Heart left ventricle (tissue), 13 donors: Measurements from ENCODE around the gene VAMP1.

Experiments used
- CTCF ChIP-seq, 12 donors: fragments of 200-600 bp; sonication (generic) in 4 of 12; IDR thresholded peaks; one replicate each; pipeline versions ENCODE4 v1.5.0 to v1.8.0; 2018 to 2022; ENCODE audit warnings: antibody characterized with exemption in 12 of 12, mild to moderate bottlenecking in 5 of 12
- POLR2A ChIP-seq, 2 donors: fragments of 450-650 bp; IDR thresholded peaks; one replicate each; pipeline ENCODE4 v1.6.1; 2017; ENCODE audit warnings: antibody characterized with exemption in 2 of 2, mild to moderate bottlenecking in 2 of 2, moderate library complexity in 2 of 2
- donor health status: ischemic (EF 13 %, LVEDD 7.1; RV severe dilation, severe dysfunction).
- donor health status: DM: no; HTN: yes; CAD: no.
- donor health status: DM: no; HTN: no; CAD: no.
- donor health status: ischemic (EF 25% LVEDD 6.9; RV normal size, moderate dysfunction).
- donor health status: ischemic (EF 25% LVEDD 5.7; RV mildly dilated, moderate dysfunction).
- donor health status: ischemic (EF 35%, LVEDD 5.7; RV mildly dilated, moderate dysfunction).
- donor health status: nonischemic (EF 11% LVEDD 7.7; RV severe dilation, severe dysfunction).
- donor health status: DM: yes; HTN: yes; CAD: no.
- donor health status: PGD.
- donor health status: ischemic (EF 29% LVEDD 5.4; RV normal size, mild dysfunction).
- donor health status: nonischemic (EF 23%, LVEDD 6.1; RV moderate dilation, normal function).

GRCh38 chr12:6450091-6450868 is 20.2 kb downstream of the VAMP1 start:
- TF ChIP-seq CTCF (IDR thresholded peaks at IDR 0.05), result no peak
- TF ChIP-seq POLR2A (IDR thresholded peaks at IDR 0.05), result no peak
